DND-41 (cell line): ENCODE results near the gene GPHN.

Experiments
- EZH2 ChIP-seq: IDR thresholded peaks from 3 replicates; pipeline ENCODE4 v1.6.1; 2012; ENCODE audit warnings: borderline replicate concordance, low read depth, mild to moderate bottlenecking, moderate library complexity, low read length, inconsistent platforms; ENCODE audit not compliant: severe bottlenecking
- TF ChIP-seq, protein P1 (sequence below): IDR thresholded peaks from 2 replicates; pipeline ENCODE4 v1.5.1; 2012; ENCODE audit warnings: borderline replicate concordance, low read length, moderate library complexity, mild to moderate bottlenecking; ENCODE audit not compliant: poor library complexity, severe bottlenecking; ENCODE audit errors: extremely low read depth

DNA sequence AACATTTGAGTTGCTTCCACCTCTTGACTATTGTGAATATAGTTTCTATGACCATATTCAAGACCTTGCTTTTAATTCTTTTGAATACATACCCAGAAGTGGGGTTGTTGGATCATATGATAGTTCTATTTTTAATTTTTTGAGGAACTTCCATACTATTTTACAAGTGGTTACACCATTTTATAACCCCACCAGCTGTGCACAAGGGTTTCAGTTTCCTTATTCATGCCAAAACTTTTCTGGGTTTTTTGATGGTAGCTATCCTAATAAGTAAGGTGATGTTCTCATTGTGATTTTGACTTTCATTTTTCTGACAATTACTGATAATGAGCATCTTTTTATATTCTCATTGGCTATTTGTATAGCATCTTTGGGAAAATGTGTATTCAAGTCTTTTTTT is 571.9 kb downstream of the GPHN start:
- TF ChIP-seq, protein P1, sequence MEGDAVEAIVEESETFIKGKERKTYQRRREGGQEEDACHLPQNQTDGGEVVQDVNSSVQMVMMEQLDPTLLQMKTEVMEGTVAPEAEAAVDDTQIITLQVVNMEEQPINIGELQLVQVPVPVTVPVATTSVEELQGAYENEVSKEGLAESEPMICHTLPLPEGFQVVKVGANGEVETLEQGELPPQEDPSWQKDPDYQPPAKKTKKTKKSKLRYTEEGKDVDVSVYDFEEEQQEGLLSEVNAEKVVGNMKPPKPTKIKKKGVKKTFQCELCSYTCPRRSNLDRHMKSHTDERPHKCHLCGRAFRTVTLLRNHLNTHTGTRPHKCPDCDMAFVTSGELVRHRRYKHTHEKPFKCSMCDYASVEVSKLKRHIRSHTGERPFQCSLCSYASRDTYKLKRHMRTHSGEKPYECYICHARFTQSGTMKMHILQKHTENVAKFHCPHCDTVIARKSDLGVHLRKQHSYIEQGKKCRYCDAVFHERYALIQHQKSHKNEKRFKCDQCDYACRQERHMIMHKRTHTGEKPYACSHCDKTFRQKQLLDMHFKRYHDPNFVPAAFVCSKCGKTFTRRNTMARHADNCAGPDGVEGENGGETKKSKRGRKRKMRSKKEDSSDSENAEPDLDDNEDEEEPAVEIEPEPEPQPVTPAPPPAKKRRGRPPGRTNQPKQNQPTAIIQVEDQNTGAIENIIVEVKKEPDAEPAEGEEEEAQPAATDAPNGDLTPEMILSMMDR = no peak
- no peak for TF ChIP-seq EZH2
